ENCODE data around the gene MRPL54.
"Not testable (repeated sequence)": the region's sequence is repeated elsewhere in the genome, so short reads cannot be mapped to it uniquely, and the experiment has no call there.

The MRPL54 gene

GRCh38 chr19:3743486-3743885, 19.0 kb upstream of the MRPL54 start:
- DNase-seq = no peak

- no peak for DNase-seq
Observed at GRCh38 chr19:3745363-3746045, 17.0 kb upstream of the MRPL54 start.

GRCh38 chr19:3746371-3747056, 16.0 kb upstream of the MRPL54 start:
- DNase-seq = no peak

- DNase-seq = no peak
Observed at GRCh38 chr19:3748965-3749364, 13.5 kb upstream of the MRPL54 start.

GRCh38 chr19:3750211-3750610, 12.3 kb upstream of the MRPL54 start:
- DNase-seq = no peak

- DNase-seq = no peak
Observed at GRCh38 chr19:3751236-3751635, 11.2 kb upstream of the MRPL54 start.

- no peak for DNase-seq
Observed at GRCh38 chr19:3752492-3752891, 10.0 kb upstream of the MRPL54 start.

GRCh38 chr19:3753631-3754410, 8.7 kb upstream of the MRPL54 start:
- DNase-seq = no peak

- DNase-seq = not testable (repeated sequence)
Observed at GRCh38 chr19:3757705-3758104, 4.8 kb upstream of the MRPL54 start.

GRCh38 chr19:3758297-3758696, 4.2 kb upstream of the MRPL54 start:
- DNase-seq = not testable (repeated sequence)

- DNase-seq = no peak
Observed at GRCh38 chr19:3759482-3760254, 2.8 kb upstream of the MRPL54 start.

- DNase-seq = peak in 1 of 2 donors; percentile 56
Observed at GRCh38 chr19:3760871-3761361, 1.6 kb upstream of the MRPL54 start.

- DNase-seq = peak; percentile 94 to 97
Observed at GRCh38 chr19:3761382-3762129, 926 bp upstream of the MRPL54 start, which contains the start of gene APBA3. TSS of gene APBA3 (minus strand) at chr19:3761692. CDS start at chr19:3760264, 1,428 bp downstream.

- DNase-seq = no peak
Observed at GRCh38 chr19:3762130-3762473, 380 bp upstream of the MRPL54 start.

- no peak for DNase-seq
Observed at GRCh38 chr19:3765121-3765520, 2.6 kb downstream of the MRPL54 start.

GRCh38 chr19:3765757-3766156, 3.3 kb downstream of the MRPL54 start:
- DNase-seq = not testable (repeated sequence)

GRCh38 chr19:3766520-3766919, 4.0 kb downstream of the MRPL54 start:
- DNase-seq = peak; percentile 24 to 32

- DNase-seq = no peak
Observed at GRCh38 chr19:3767050-3767449, 4.6 kb downstream of the MRPL54 start.

- no peak for DNase-seq
Observed at GRCh38 chr19:3768015-3768747, 5.7 kb downstream of the MRPL54 start.

GRCh38 chr19:3768748-3769099, 6.2 kb downstream of the MRPL54 start:
- DNase-seq = no peak

GRCh38 chr19:3769494-3769893, 7.0 kb downstream of the MRPL54 start:
- no peak for DNase-seq

Measured in CD4-positive, alpha-beta T cell treated with Interferon alpha-2 for 1 hour (primary cell).